Activated CD4-positive, alpha-beta T cell treated with anti-CD3 and anti-CD28 coated beads, Interleukin-2, amount 50 U/mL, for 4 hours (primary cell): ENCODE measurements around the gene SOCS6.

ENCODE experiments used
- DNase-seq, 2 experiments: peaks; one replicate each; pipeline ENCODE4 v3.0.0-alpha.2; 2020

SOCS6 gene

GRCh38 chr18:70289351-70290312 lies 787 bp downstream of the SOCS6 start:
- no peak for DNase-seq

DNA sequence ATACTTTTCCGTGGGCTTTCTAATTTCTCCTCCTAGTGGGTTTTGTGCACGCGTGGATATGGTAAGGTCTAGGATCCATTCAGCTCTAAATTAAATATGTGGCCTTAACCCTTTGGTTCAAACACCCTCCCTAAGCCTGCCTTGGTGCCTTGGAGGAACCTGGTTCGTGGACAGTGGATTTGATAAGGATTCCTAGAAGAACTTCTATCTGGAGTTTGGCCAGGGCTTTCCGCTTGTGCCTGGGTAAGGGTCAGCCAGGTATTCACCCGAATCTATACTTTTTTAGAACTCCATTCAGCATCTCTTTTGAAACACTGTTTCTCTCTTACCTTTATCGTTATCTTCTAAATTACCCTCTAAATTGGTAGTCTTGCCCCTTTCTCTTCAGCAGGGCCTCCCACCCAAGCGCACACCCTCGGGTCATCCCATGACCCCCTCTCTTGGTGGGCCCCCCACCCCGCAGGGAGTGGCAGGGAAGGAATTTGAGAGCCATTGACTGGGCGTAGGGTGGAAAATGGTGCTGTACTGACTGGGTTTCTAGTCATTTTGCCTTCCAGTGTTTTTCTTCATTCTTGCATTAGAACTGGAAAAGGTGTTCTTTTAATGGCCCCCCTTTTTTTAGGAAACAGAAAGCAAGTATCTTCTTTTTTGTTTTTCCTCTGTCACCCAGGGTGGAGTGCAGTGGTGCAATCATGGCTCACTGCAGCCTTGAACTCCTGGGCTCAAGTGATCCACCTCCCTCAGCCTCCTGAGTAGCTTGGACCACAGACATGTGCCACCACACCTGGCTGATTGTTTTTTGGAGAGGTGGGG lies 1.8 kb downstream of the SOCS6 start:
- no peak for DNase-seq

DNA sequence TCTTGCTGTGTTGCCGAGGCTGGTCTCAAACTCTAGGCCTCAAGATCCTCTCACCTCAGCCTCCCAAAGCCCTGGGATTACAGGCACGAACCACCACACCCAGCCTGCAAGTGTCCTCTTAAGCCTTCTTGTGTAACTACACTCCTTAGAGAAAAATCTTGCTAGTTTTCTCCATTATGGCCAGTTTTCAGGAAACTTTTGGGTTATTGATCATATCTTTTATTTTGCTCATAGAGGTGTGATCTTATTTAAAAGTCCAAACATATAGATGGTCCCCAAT lies 2.4 kb downstream of the SOCS6 start:
- DNase-seq = no peak

- no peak for DNase-seq
Observed at GRCh38 chr18:70292628-70293027, 3.8 kb downstream of the SOCS6 start.

GRCh38 chr18:70293166-70293565 lies 4.3 kb downstream of the SOCS6 start:
- no peak for DNase-seq

GRCh38 chr18:70294471-70295191 lies 5.8 kb downstream of the SOCS6 start:
- DNase-seq = no peak

GRCh38 chr18:70295192-70296188 lies 6.6 kb downstream of the SOCS6 start:
- DNase-seq = no peak

GRCh38 chr18:70296289-70296688 lies 7.4 kb downstream of the SOCS6 start:
- DNase-seq = no peak

DNA sequence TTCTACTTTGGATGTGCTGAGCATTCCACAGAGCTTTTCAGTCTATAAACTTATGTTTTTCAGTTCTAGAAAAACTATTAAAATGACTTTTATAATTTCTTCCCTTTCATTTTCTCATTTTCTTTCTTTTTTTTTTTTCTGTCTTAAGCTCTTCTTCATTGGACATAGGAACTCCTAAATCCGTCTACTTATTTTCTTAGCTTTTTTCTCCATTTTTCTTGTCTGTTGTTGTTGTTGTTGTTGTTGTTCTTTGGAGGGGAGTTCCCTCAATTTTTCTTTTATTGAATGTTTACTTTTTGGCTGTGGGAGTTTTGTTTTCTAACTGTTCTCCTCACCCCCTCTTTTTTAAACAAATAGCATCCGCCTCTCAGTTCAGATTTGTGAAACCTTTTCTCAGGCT lies 7.9 kb downstream of the SOCS6 start:
- no peak for DNase-seq

DNA sequence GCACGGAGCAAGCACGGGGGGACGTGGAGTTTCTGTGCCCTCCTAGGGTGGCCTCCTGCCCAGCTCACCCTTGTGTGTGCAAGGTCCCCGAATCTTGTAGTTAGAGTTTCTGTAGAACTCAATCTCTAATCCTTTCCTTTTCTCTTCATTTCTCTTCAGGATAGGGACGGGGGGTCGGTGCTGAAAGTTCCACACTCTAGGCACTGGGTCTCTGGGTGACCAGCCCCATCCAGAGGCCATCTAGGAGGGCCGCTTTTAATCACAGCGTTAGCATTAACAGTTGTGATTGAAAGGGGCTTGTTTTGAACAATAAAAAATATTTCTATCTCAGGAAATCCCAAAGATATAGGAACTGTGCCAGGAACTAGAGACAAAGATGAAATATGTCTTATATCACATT lies 10.5 kb downstream of the SOCS6 start:
- no peak for DNase-seq

DNA sequence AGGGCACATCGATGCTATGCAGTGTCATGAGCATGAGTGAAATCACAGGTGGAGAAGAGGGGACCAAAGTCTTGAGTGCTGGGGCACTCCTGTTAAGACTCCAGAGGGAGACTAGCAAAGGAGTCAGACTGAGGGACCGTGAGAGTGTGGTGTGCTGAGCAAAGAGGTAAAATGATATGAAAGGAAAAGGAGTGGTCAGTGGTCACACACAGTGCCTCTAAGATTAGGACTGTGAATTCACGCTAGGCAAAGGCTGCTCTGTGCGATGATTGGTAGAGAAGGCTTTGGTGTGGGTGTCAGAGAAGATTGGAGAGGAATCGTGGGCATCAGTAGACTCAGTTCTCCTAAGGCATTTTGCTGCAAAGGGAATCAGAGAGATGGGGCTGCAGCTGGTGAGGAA lies 12.8 kb downstream of the SOCS6 start:
- DNase-seq = no peak

DNA sequence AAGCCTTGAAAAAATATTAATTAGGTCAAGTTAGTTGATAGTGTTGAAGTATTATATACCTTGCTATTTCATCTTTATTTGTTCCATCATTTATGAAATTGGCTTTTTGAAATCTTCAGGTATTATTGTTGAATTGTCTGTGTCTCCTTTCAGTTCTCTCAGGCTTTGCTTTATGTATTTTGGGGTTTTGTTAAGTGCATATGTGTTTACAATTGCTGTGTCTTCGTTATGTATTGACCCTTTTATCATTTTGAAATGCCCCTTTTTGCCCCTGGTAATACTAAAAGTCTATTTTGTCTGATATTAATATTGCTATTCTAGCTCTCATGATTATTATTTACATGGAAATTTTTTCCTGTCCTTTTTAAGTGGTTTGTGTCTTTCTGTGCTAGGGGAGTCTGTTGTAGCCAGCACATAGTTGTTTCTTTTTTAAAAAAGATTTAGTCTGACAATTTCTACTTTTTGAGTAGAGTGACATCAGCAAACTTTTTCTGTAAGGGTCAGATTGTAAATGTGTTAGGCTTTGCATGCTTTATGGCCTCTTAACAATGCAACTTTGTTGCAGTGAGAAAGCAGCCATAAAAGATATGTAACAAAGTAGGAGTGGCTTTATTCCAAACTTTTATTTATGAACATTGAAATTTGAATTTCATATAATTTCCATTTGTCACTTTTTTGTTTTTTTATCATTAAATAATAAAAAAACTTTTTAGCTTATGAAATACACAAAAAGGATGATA lies 19.9 kb downstream of the SOCS6 start:
- no peak for DNase-seq

- no peak for DNase-seq
Observed at GRCh38 chr18:70310560-70311320, 21.9 kb downstream of the SOCS6 start.

GRCh38 chr18:70311726-70312125 lies 22.9 kb downstream of the SOCS6 start:
- DNase-seq = no peak

GRCh38 chr18:70313640-70314039 lies 24.8 kb downstream of the SOCS6 start:
- DNase-seq = no peak

- no peak for DNase-seq
Observed at GRCh38 chr18:70314151-70314782, 25.4 kb downstream of the SOCS6 start.

GRCh38 chr18:70319187-70319586 lies 30.3 kb downstream of the SOCS6 start:
- no peak for DNase-seq

DNA sequence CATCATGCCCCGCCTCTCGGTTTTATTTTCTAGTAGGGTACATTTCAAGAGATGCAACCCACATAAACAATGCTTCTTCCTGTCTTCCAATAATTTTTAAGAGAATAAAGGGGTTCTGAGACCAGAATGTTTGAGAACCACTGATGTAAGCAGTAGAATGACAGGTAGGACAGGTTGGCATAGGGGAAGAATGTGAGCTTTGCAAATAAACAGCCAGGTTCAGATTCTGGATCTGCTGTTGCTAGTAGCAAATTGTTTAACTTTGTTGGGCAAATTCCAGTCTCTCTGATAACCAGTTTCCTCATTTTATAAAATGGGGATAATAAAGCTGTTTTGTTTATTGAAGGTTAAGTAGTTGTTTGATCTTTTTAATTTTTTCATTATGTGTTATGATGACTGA lies 32.8 kb downstream of the SOCS6 start:
- no peak for DNase-seq

GRCh38 chr18:70322385-70322784 lies 33.5 kb downstream of the SOCS6 start:
- DNase-seq = no peak

DNA sequence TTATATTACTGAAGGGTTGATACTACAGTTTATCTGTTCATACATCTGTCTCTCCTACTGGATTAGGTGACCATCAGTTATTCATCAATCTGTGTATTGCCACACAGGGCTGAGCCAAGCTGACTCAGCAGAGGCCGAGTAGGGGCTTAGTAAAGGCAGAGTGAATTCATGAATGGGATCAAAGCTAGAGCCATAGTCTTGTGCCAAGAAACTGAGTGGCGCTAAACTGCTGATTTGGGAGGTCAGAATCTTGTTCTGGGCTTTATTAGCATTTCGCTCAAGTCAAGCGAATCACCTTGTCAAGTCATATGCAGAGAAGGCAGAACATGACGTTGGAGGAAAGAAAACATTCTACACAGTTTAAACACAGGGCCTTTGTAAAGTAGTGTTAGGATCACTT lies 34.1 kb downstream of the SOCS6 start:
- no peak for DNase-seq
